Lower leg skin (tissue), 3 donors: ENCODE data around the gene MGARP.

ENCODE experiments used
- CTCF ChIP-seq, 3 donors: fragments of 450-650 bp; IDR thresholded peaks; one replicate each; pipeline ENCODE4 v1.5.1; 2016; ENCODE audit warnings: antibody characterized with exemption in 3 of 3, mild to moderate bottlenecking in 3 of 3, moderate library complexity in 2 of 3
- POLR2A ChIP-seq, 2 donors: fragments of 450-650 bp; IDR thresholded peaks; one replicate each; pipeline ENCODE4 v1.6.1; 2016 to 2017; ENCODE audit warnings: antibody characterized with exemption in 2 of 2, mild to moderate bottlenecking in 1 of 2, moderate library complexity in 1 of 2

GRCh38 chr4:139223682-139224317, 56.2 kb downstream of the MGARP start:
- no peak for TF ChIP-seq POLR2A (IDR thresholded peaks at IDR 0.05)
- TF ChIP-seq CTCF (IDR thresholded peaks at IDR 0.05): no peak
